Measurements from ENCODE around the gene HMCN2. TPM values are rescaled to one million over a fixed set of nuclear protein-coding genes. Genes with fewer than 3 reads are reported as not detected.

Gene HMCN2
- total and polyA plus RNA-seq, 2 experiments from 2014 or later: 0.50 to 0.54 TPM

GRCh38 chr9:130410443-130410842 lies 144.9 kb downstream of the HMCN2 start:
- H3K27ac ChIP-seq: no peak overlapping the region
- H3K9me3 ChIP-seq (ENCODE audit: low read depth): no peaks in the 10 kb centered on the region
- H3K27me3 ChIP-seq: no peaks in the 10 kb centered on the region
- no peaks in the 10 kb centered on the region for H3K9me2 ChIP-seq (replicated peaks; ENCODE audit: insufficient read depth)
- H3K36me3 ChIP-seq (replicated peaks; ENCODE audit: insufficient read depth, low read depth): no peaks in the 10 kb centered on the region
- H3K79me2 ChIP-seq: no peaks in the 10 kb centered on the region
- no peaks in the 10 kb centered on the region for H3K4me1 ChIP-seq (ENCODE audit: insufficient read depth)
- H3K4me3 ChIP-seq: no peak overlapping the region
- H2AFZ ChIP-seq: no peak overlapping the region
- H3K4me2 ChIP-seq: no peak overlapping the region
- TF ChIP-seq EZH2 (IDR thresholded peaks at IDR 0.05; ENCODE audit: borderline replicate concordance): no peak
- no peak for TF ChIP-seq EZH2phosphoT487 (IDR thresholded peaks at IDR 0.05; ENCODE audit: low read depth, severe bottlenecking, unreplicated experiment)
- no peak for TF ChIP-seq CTCF (IDR thresholded peaks at IDR 0.05; ENCODE audit: poor library complexity)
- H4K20me1 ChIP-seq (ENCODE audit: insufficient read depth, poor library complexity, severe bottlenecking): no peaks in the 10 kb centered on the region
- 81% methylated on average over 12 of the region's 12 CpGs for WGBS (ENCODE audit: low lambda C conversion rate, missing lambda C conversion rate)
- no peak for DNase-seq (ENCODE audit: low spot score)

- Histone ChIP-seq H3K27ac (no peak overlapping the region), H3K4me2 (no peak overlapping the region)
- 71% methylated on average over 3 of the region's 3 CpGs for WGBS (ENCODE audit: low lambda C conversion rate, missing lambda C conversion rate)
Observed at GRCh38 chr9:130411566-130411915, 146.0 kb downstream of the HMCN2 start.

GRCh38 chr9:130414081-130414731 lies 148.6 kb downstream of the HMCN2 start:
- no peaks in the 10 kb centered on the region for H3K9me3 ChIP-seq (ENCODE audit: low read depth)
- TF ChIP-seq CTCF (IDR thresholded peaks at IDR 0.05; ENCODE audit: poor library complexity): no peak
- TF ChIP-seq EZH2phosphoT487 (IDR thresholded peaks at IDR 0.05; ENCODE audit: low read depth, severe bottlenecking, unreplicated experiment): no peak
- no peak for TF ChIP-seq EZH2 (IDR thresholded peaks at IDR 0.05; ENCODE audit: borderline replicate concordance)
- no peak overlapping the region for H2AFZ ChIP-seq
- no peak overlapping the region for H3K27ac ChIP-seq
- H3K4me2 ChIP-seq: no peak overlapping the region
- H3K36me3 ChIP-seq (replicated peaks; ENCODE audit: insufficient read depth, low read depth): no peaks in the 10 kb centered on the region
- WGBS (ENCODE audit: low lambda C conversion rate, missing lambda C conversion rate): 87% methylated on average over 12 of the region's 12 CpGs
- no peaks in the 10 kb centered on the region for H4K20me1 ChIP-seq (ENCODE audit: insufficient read depth, poor library complexity, severe bottlenecking)
- H3K79me2 ChIP-seq: no peaks in the 10 kb centered on the region
- H3K9me2 ChIP-seq (replicated peaks; ENCODE audit: insufficient read depth): no peaks in the 10 kb centered on the region
- H3K27me3 ChIP-seq: no peaks in the 10 kb centered on the region
- H3K4me3 ChIP-seq: no peak overlapping the region
- H3K4me1 ChIP-seq (ENCODE audit: insufficient read depth): no peaks in the 10 kb centered on the region
- no peak for DNase-seq (ENCODE audit: low spot score)

More at GRCh38 chr9:130411566-130411915, 146.0 kb downstream of the HMCN2 start:
- TF ChIP-seq EZH2phosphoT487 (IDR thresholded peaks at IDR 0.05; ENCODE audit: low read depth, severe bottlenecking, unreplicated experiment) (no peak), EZH2 (IDR thresholded peaks at IDR 0.05; ENCODE audit: borderline replicate concordance) (no peak), CTCF (IDR thresholded peaks at IDR 0.05; ENCODE audit: poor library complexity) (no peak)
- DNase-seq (ENCODE audit: low spot score): no peak
- Histone ChIP-seq H4K20me1 (ENCODE audit: insufficient read depth, poor library complexity, severe bottlenecking) (no peaks in the 10 kb centered on the region), H3K4me1 (ENCODE audit: insufficient read depth) (no peaks in the 10 kb centered on the region), H3K4me3 (no peak overlapping the region), H3K27me3 (no peaks in the 10 kb centered on the region), H3K79me2 (no peaks in the 10 kb centered on the region), H3K9me3 (ENCODE audit: low read depth) (no peaks in the 10 kb centered on the region), H3K36me3 (replicated peaks; ENCODE audit: insufficient read depth, low read depth) (no peaks in the 10 kb centered on the region), H3K9me2 (replicated peaks; ENCODE audit: insufficient read depth) (no peaks in the 10 kb centered on the region), H2AFZ (no peak overlapping the region)

Measured in hepatocyte (in vitro differentiated cells).